A673 (cell line): ENCODE results near the gene DNAH10.

Source experiments
- EZH2 ChIP-seq: fragments of 200-600 bp; sonication (generic); IDR thresholded peaks from 2 replicates; pipeline ENCODE4 v1.6.1; 2017; ENCODE audit warnings: borderline replicate concordance, low read depth, mild to moderate bottlenecking, mixed read lengths, antibody characterized with exemption, low read length; ENCODE audit not compliant: poor library complexity, severe bottlenecking
- TF ChIP-seq, protein P1 (sequence below): fragments of 300-800, 200-600 bp; sonication (generic); conservative IDR thresholded peaks from 2 replicates; pipeline ENCODE4 v1.5.1; 2017; ENCODE audit warnings: low read depth, mild to moderate bottlenecking, antibody characterized with exemption, low read length, moderate library complexity, mixed read lengths

DNA sequence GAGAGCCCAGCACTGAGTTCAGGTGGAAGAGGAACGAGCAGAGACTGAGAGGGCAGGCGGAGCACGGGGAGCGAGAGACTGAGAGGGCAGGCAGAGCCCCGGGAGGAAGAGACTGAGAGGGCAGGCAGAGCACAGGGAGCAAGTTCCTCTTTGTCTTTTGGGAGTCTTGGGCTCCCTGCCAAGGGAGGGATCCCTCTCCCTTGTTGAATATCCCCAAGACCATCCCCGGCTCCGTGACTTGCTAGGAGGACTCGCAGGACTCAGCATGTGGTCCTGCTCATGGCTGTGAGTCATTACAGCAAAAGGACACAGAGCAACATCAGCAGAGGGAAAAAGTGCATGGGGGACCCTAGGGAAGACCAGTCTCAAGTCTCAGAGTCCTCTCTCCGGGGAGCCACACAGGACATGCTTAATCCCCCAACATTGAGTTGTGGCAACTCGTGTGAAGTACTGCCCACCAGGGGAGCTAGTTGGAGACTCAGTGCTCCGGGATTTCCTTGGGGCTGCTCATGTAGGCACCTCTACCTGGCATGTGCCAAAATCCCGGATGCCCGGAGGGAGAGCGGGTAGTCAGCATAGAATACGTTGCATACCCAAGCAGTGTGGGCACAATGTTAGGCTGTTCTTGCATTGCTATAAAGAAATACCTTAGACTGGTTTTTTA, 129.5 kb downstream of the DNAH10 start:
- TF ChIP-seq, protein P1, sequence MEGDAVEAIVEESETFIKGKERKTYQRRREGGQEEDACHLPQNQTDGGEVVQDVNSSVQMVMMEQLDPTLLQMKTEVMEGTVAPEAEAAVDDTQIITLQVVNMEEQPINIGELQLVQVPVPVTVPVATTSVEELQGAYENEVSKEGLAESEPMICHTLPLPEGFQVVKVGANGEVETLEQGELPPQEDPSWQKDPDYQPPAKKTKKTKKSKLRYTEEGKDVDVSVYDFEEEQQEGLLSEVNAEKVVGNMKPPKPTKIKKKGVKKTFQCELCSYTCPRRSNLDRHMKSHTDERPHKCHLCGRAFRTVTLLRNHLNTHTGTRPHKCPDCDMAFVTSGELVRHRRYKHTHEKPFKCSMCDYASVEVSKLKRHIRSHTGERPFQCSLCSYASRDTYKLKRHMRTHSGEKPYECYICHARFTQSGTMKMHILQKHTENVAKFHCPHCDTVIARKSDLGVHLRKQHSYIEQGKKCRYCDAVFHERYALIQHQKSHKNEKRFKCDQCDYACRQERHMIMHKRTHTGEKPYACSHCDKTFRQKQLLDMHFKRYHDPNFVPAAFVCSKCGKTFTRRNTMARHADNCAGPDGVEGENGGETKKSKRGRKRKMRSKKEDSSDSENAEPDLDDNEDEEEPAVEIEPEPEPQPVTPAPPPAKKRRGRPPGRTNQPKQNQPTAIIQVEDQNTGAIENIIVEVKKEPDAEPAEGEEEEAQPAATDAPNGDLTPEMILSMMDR, result 0 out of 2 replicates have a peak, but pooled peaks have one; percentile 15
- no peak for TF ChIP-seq EZH2
